ENCODE results near the gene TUBA3C.
"Not testable (repeated sequence)": the region's sequence is repeated elsewhere in the genome, so short reads cannot be mapped to it uniquely, and the experiment has no call there.

The TUBA3C gene

GRCh38 chr13:19176981-19177776, 4.4 kb downstream of the TUBA3C start:
- not testable (repeated sequence) for H3K4me1 Mint-ChIP-seq; H3K4me3 Mint-ChIP-seq; DNase-seq; H3K27me3 Mint-ChIP-seq; H3K36me3 Mint-ChIP-seq; ATAC-seq (replicated peaks); H3K27ac Mint-ChIP-seq
- H3K9me3 Mint-ChIP-seq, result peaks cover 8 to 12% of the 10 kb centered on the region in 2 donors

GRCh38 chr13:19173752-19174151, 7.9 kb downstream of the TUBA3C start:
- Mint-ChIP-seq H3K4me3 (no peak overlapping the region), H3K27ac (no peak overlapping the region), H3K27me3 (no peaks in the 10 kb centered on the region), H3K36me3 (no peaks in the 10 kb centered on the region), H3K9me3 (peaks cover 1 to 3% of the 10 kb centered on the region in 2 donors), H3K4me1 (no peaks in the 10 kb centered on the region)
- ATAC-seq (replicated peaks) (no peak), DNase-seq (no peak)

- peak in 1 of 2 donors; percentile 33 for ATAC-seq (replicated peaks)
- peaks cover 0 to 3% of the 10 kb centered on the region in 2 donors for H3K9me3 Mint-ChIP-seq
Observed at GRCh38 chr13:19172647-19173030, 9.0 kb downstream of the TUBA3C start.

GRCh38 chr13:19172007-19172646, 9.5 kb downstream of the TUBA3C start:
- Mint-ChIP-seq H3K4me3 (no peak overlapping the region), H3K27ac (no peak overlapping the region), H3K4me1 (no peaks in the 10 kb centered on the region), H3K9me3 (peaks cover 0 to 3% of the 10 kb centered on the region in 2 donors), H3K36me3 (no peaks in the 10 kb centered on the region), H3K27me3 (no peaks in the 10 kb centered on the region)
- DNase-seq (no peak), ATAC-seq (replicated peaks) (no peak)

More at GRCh38 chr13:19172647-19173030, 9.0 kb downstream of the TUBA3C start:
- H3K27me3 Mint-ChIP-seq, result no peaks in the 10 kb centered on the region
- H3K4me3 Mint-ChIP-seq, result no peak overlapping the region
- H3K27ac Mint-ChIP-seq, result no peak overlapping the region
- H3K4me1 Mint-ChIP-seq, result no peaks in the 10 kb centered on the region
- DNase-seq, result no peak
- no peaks in the 10 kb centered on the region for H3K36me3 Mint-ChIP-seq

GRCh38 chr13:19171563-19171962, 10.1 kb downstream of the TUBA3C start:
- H3K4me3 Mint-ChIP-seq, result no peak overlapping the region
- H3K27me3 Mint-ChIP-seq, result no peaks in the 10 kb centered on the region
- no peaks in the 10 kb centered on the region for H3K4me1 Mint-ChIP-seq
- H3K27ac Mint-ChIP-seq, result no peak overlapping the region
- no peaks in the 10 kb centered on the region for H3K36me3 Mint-ChIP-seq
- DNase-seq (no peak), ATAC-seq (replicated peaks) (no peak)
- H3K9me3 Mint-ChIP-seq, result peaks cover 0 to 3% of the 10 kb centered on the region in 2 donors

GRCh38 chr13:19169991-19170390, 11.6 kb downstream of the TUBA3C start:
- Mint-ChIP-seq H3K27me3 (no peaks in the 10 kb centered on the region), H3K9me3 (no peaks in the 10 kb centered on the region), H3K4me1 (no peaks in the 10 kb centered on the region), H3K4me3 (no peak overlapping the region), H3K36me3 (no peaks in the 10 kb centered on the region), H3K27ac (no peak overlapping the region)
- no peak for DNase-seq
- ATAC-seq (replicated peaks), result no peak

- no peak for ATAC-seq (replicated peaks)
- H3K27ac Mint-ChIP-seq, result no peak overlapping the region
- H3K27me3 Mint-ChIP-seq, result no peaks in the 10 kb centered on the region
- no peak for DNase-seq
- H3K9me3 Mint-ChIP-seq, result no peaks in the 10 kb centered on the region
- no peaks in the 10 kb centered on the region for H3K36me3 Mint-ChIP-seq
- no peaks in the 10 kb centered on the region for H3K4me1 Mint-ChIP-seq
- no peak overlapping the region for H3K4me3 Mint-ChIP-seq
Observed at GRCh38 chr13:19169496-19169895, 12.1 kb downstream of the TUBA3C start.

GRCh38 chr13:19161308-19161707, 20.3 kb downstream of the TUBA3C start:
- no peaks in the 10 kb centered on the region for H3K4me1 Mint-ChIP-seq
- H3K27me3 Mint-ChIP-seq, result no peaks in the 10 kb centered on the region
- peaks cover 0 to 2% of the 10 kb centered on the region in 2 donors for H3K36me3 Mint-ChIP-seq
- no peak for DNase-seq
- no peak overlapping the region for H3K27ac Mint-ChIP-seq
- no peak for ATAC-seq (replicated peaks)
- H3K4me3 Mint-ChIP-seq, result no peak overlapping the region
- H3K9me3 Mint-ChIP-seq, result peaks cover 18% of the 10 kb centered on the region in 2 donors

GRCh38 chr13:19159761-19160420, 21.7 kb downstream of the TUBA3C start:
- H3K27ac Mint-ChIP-seq, result no peak overlapping the region
- DNase-seq (no peak), ATAC-seq (replicated peaks) (no peak)
- H3K27me3 Mint-ChIP-seq, result no peaks in the 10 kb centered on the region
- peaks cover 0 to 2% of the 10 kb centered on the region in 2 donors for H3K36me3 Mint-ChIP-seq
- H3K4me1 Mint-ChIP-seq, result no peaks in the 10 kb centered on the region
- no peak overlapping the region for H3K4me3 Mint-ChIP-seq
- peaks cover 18% of the 10 kb centered on the region in 2 donors for H3K9me3 Mint-ChIP-seq

- Mint-ChIP-seq H3K4me1 (no peaks in the 10 kb centered on the region), H3K27ac (no peak overlapping the region), H3K9me3 (peaks cover 17 to 18% of the 10 kb centered on the region in 2 donors), H3K36me3 (peaks cover 0 to 2% of the 10 kb centered on the region in 2 donors), H3K4me3 (no peak overlapping the region), H3K27me3 (no peaks in the 10 kb centered on the region)
- DNase-seq (no peak), ATAC-seq (replicated peaks) (no peak)
Observed at GRCh38 chr13:19159181-19159580, 22.4 kb downstream of the TUBA3C start.

GRCh38 chr13:19158526-19159174, 23.0 kb downstream of the TUBA3C start:
- H3K27me3 Mint-ChIP-seq, result no peaks in the 10 kb centered on the region
- H3K4me3 Mint-ChIP-seq, result no peak overlapping the region
- no peak for DNase-seq
- H3K27ac Mint-ChIP-seq, result no peak overlapping the region
- peaks cover 14 to 15% of the 10 kb centered on the region in 2 donors for H3K9me3 Mint-ChIP-seq
- peaks cover 0 to 2% of the 10 kb centered on the region in 2 donors for H3K36me3 Mint-ChIP-seq
- H3K4me1 Mint-ChIP-seq, result no peaks in the 10 kb centered on the region
- ATAC-seq (replicated peaks), result no peak

GRCh38 chr13:19158006-19158405, 23.6 kb downstream of the TUBA3C start:
- Mint-ChIP-seq H3K27me3 (no peaks in the 10 kb centered on the region), H3K4me3 (no peak overlapping the region), H3K27ac (no peak overlapping the region), H3K36me3 (no peaks in the 10 kb centered on the region), H3K9me3 (peaks cover 10 to 12% of the 10 kb centered on the region in 2 donors), H3K4me1 (no peaks in the 10 kb centered on the region)
- ATAC-seq (replicated peaks) (no peak), DNase-seq (no peak)

GRCh38 chr13:19157461-19157860, 24.2 kb downstream of the TUBA3C start:
- no peak overlapping the region for H3K4me3 Mint-ChIP-seq
- no peaks in the 10 kb centered on the region for H3K36me3 Mint-ChIP-seq
- H3K27ac Mint-ChIP-seq, result no peak overlapping the region
- H3K9me3 Mint-ChIP-seq, result peaks cover 5 to 9% of the 10 kb centered on the region in 2 donors
- ATAC-seq (replicated peaks) (no peak), DNase-seq (no peak)
- no peaks in the 10 kb centered on the region for H3K4me1 Mint-ChIP-seq
- no peaks in the 10 kb centered on the region for H3K27me3 Mint-ChIP-seq
